ENCODE results near the gene JAK2. TPM values are rescaled to one million over a fixed set of nuclear protein-coding genes. Genes with fewer than 3 reads are reported as not detected.

Gene JAK2
- total and polyA plus RNA-seq, 10 of the 15 experiments (the other 5 are each of a cell fraction or from before 2014, with no cell fraction given) = 4.1 to 22.9 (median 13.7) TPM

GRCh38 chr9:4955836-4956235, 29.2 kb upstream of the JAK2 start:
- H2AFZ ChIP-seq (ENCODE audit: control insufficient read depth, low read depth, low read length) = no peak overlapping the region
- H3K27me3 ChIP-seq (replicated peaks in 1 of 2; ENCODE audit: control insufficient read depth in 2 of 2, insufficient read depth in 2 of 2, low read length in 1 of 2) = no peaks in the 10 kb centered on the region
- no peaks in the 10 kb centered on the region for H3K36me3 ChIP-seq (ENCODE audit: control insufficient read depth in 2 of 2, insufficient read depth in 2 of 2, low read length in 1 of 2)
- FAIRE-seq (no peak), DNase-seq (ENCODE audit: low read depth, low spot score) (no peak), ATAC-seq (no peak)
- WGBS (ENCODE audit: insufficient coverage, insufficient replicate concordance, low lambda C conversion rate, missing lambda C conversion rate) = 58% methylated on average over 2 of the region's 2 CpGs
- no peaks in the 10 kb centered on the region; the same call in 2 of the 3 replicates for H3K9me3 ChIP-seq (replicated peaks; ENCODE audit: control insufficient read depth, insufficient read depth, low read length)
- H3K4me2 ChIP-seq (ENCODE audit: control insufficient read depth, insufficient read depth) = no peak overlapping the region
- no TSS peak for BruUV-seq (replicated peaks)
- no peaks in the 10 kb centered on the region for H3K4me1 ChIP-seq (ENCODE audit: control insufficient read depth, insufficient read depth, low read length)
- ChIA-PET CTCF (no interaction called here), SMC1A (ENCODE audit: uncharacterized antibody, unreplicated experiment) (interaction anchor here (0.7 kb wide), 1 partner anchor 103 kb away, joined by 3 read pairs; no protein-coding TSS in a partner anchor), POLR2A (no interaction called here), RAD21 (ENCODE audit: unreplicated experiment) (no interaction called here)
- in situ Hi-C loops (cut with MboI) (no loop called here), intact Hi-C loops (cut with micrococcal nuclease; ENCODE audit: unreplicated experiment) (no loop called here)
- no peak for TF ChIP-seq MYB (IDR thresholded peaks at IDR 0.05; ENCODE audit: borderline replicate concordance, low read depth, low read length)
- TF ChIP-seq CHD2 (IDR thresholded peaks at IDR 0.05; ENCODE audit: borderline replicate concordance, low read depth, low read length) = no peak
- no peak for TF ChIP-seq SUPT20H (IDR thresholded peaks at IDR 0.05; ENCODE audit: borderline replicate concordance, control insufficient read depth, low read depth, low read length)
- no peak for TF ChIP-seq SRF (IDR thresholded peaks at IDR 0.05; ENCODE audit: low read depth in 2 of 2, low read length in 2 of 2)
- TF ChIP-seq PKNOX1 (IDR thresholded peaks at IDR 0.05) = no peak
- TF ChIP-seq RAD21 (IDR thresholded peaks at IDR 0.05; ENCODE audit: insufficient read depth, low read depth, low read length) = no peak
- TF ChIP-seq RCOR1 (conservative IDR thresholded peaks at IDR 0.05; ENCODE audit: low read depth, low read length) = no peak
- no peak for TF ChIP-seq NR2C1 (IDR thresholded peaks at IDR 0.05)
- no peak for TF ChIP-seq NFYA (IDR thresholded peaks at IDR 0.05; ENCODE audit: borderline replicate concordance, low read depth, low read length)
- TF ChIP-seq ATF2 (IDR thresholded peaks at IDR 0.05; ENCODE audit: low read length) = no peak
- TF ChIP-seq EZH2 (IDR thresholded peaks at IDR 0.05; ENCODE audit: borderline replicate concordance, control insufficient read depth, low read depth, low read length) = no peak
- no peak for TF ChIP-seq CHD1 (IDR thresholded peaks at IDR 0.05; ENCODE audit: low read depth, low read length)
- H3K4me3 ChIP-seq = no peak overlapping the region
- no peaks in the 10 kb centered on the region for H3K79me2 ChIP-seq (ENCODE audit: control insufficient read depth, insufficient read depth, low read length)
- H3K27ac ChIP-seq (ENCODE audit: control insufficient read depth, insufficient read depth) = no peak overlapping the region
- no peaks in the 10 kb centered on the region for H4K20me1 ChIP-seq (ENCODE audit: control insufficient read depth, insufficient read depth)
- H3K9ac ChIP-seq (ENCODE audit: control insufficient read depth, insufficient read depth, low read length) = no peak overlapping the region
